Type B pancreatic cell (in vitro differentiated cells): Measurements from ENCODE around the gene MYEOV. TPM values are rescaled to one million over a fixed set of nuclear protein-coding genes. Genes with fewer than 3 reads are reported as not detected.

Experiments used
- DNase-seq: peaks from one replicate; pipeline ENCODE4 v3.0.0; 2021; ENCODE audit warnings: mixed read lengths; ENCODE audit not compliant: unreplicated experiment; ENCODE audit errors: extremely low spot score
- H3K27ac Mint-ChIP-seq: 2 replicates; pipeline ENCODE4 v1.8.0; 2021; ENCODE audit warnings: mild to moderate bottlenecking, mixed read lengths
- H3K27me3 Mint-ChIP-seq: 2 replicates; pipeline ENCODE4 v1.8.0; 2021; ENCODE audit warnings: mixed read lengths
- H3K36me3 Mint-ChIP-seq: 2 replicates; pipeline ENCODE4 v1.8.0; 2021; ENCODE audit warnings: mixed read lengths
- H3K4me1 Mint-ChIP-seq: one replicate; pipeline ENCODE4 v1.8.0; 2021; ENCODE audit warnings: mixed read lengths; ENCODE audit not compliant: unreplicated experiment
- H3K4me3 Mint-ChIP-seq: 2 replicates; pipeline ENCODE4 v1.8.0; 2021; ENCODE audit warnings: mild to moderate bottlenecking, mixed read lengths
- H3K9me3 Mint-ChIP-seq: 2 replicates; pipeline ENCODE4 v1.8.0; 2021; ENCODE audit warnings: mixed read lengths
- total RNA-seq: library from RNA; stranded (reverse); gene quantifications from 2 replicates; pipeline ENCODE4 v1.2.1, GENCODE V29; 2021; ENCODE audit warnings: low replicate concordance
- TF ChIP-seq, protein P1 (sequence below): fragments of 200-600 bp; sonication (generic); conservative IDR thresholded peaks from 2 replicates; pipeline ENCODE4 v1.5.0; 2021; ENCODE audit warnings: antibody characterized with exemption, mild to moderate bottlenecking

MYEOV gene
- total RNA-seq, 1 donor from 2014 or later: 4.1 TPM

- TF ChIP-seq, protein P1, sequence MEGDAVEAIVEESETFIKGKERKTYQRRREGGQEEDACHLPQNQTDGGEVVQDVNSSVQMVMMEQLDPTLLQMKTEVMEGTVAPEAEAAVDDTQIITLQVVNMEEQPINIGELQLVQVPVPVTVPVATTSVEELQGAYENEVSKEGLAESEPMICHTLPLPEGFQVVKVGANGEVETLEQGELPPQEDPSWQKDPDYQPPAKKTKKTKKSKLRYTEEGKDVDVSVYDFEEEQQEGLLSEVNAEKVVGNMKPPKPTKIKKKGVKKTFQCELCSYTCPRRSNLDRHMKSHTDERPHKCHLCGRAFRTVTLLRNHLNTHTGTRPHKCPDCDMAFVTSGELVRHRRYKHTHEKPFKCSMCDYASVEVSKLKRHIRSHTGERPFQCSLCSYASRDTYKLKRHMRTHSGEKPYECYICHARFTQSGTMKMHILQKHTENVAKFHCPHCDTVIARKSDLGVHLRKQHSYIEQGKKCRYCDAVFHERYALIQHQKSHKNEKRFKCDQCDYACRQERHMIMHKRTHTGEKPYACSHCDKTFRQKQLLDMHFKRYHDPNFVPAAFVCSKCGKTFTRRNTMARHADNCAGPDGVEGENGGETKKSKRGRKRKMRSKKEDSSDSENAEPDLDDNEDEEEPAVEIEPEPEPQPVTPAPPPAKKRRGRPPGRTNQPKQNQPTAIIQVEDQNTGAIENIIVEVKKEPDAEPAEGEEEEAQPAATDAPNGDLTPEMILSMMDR: no peak
- Mint-ChIP-seq H3K4me1 (peaks cover 17% of the 10 kb centered on the region), H3K9me3 (peaks cover 4% of the 10 kb centered on the region), H3K27ac (no peak overlapping the region), H3K27me3 (peaks cover 4% of the 10 kb centered on the region), H3K36me3 (no peaks in the 10 kb centered on the region), H3K4me3 (no peak overlapping the region)
- DNase-seq: no peak
Measured at GRCh38 chr11:69304686-69305085, 10.7 kb downstream of the MYEOV start.

DNA sequence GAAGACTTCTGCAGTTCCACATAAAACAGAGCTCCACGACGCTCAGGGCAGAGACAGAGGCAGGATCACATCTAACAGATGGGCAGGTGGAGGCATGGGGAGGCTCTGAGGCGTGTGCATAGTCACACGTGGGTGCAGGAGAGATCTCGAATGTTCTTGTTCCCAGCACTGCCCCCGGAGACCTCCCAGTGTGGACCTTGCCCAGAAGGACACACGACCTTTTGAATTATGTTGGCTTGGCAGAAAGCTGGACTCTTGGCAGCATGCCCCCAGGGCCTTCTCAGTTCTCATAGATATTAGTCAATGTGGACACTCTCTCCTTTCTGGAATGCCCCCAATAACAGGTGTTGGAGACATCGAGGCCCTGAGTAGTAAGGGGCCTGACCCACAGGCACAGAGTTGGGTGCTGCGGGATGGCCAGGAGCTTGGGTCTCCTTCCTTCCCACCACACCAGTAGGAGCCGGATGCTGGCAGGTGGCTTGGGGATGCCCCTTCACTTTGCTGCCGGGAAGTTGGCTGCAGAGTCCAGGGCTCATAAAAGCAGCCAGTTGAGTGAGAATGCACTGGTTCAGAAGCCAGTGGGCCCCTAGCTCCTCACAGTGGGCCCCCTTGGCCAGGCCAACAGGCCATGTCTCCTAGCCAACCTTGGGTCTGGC, 12.1 kb downstream of the MYEOV start:
- Mint-ChIP-seq H3K4me1 (peaks cover 17% of the 10 kb centered on the region), H3K9me3 (no peaks in the 10 kb centered on the region), H3K27ac (no peak overlapping the region), H3K27me3 (peaks cover 7% of the 10 kb centered on the region), H3K36me3 (no peaks in the 10 kb centered on the region), H3K4me3 (no peak overlapping the region)
- TF ChIP-seq, protein P1: no peak
- no peak for DNase-seq

- peaks cover 7% of the 10 kb centered on the region for H3K27me3 Mint-ChIP-seq
- TF ChIP-seq, protein P1: no peak
- H3K36me3 Mint-ChIP-seq: no peaks in the 10 kb centered on the region
- no peak for DNase-seq
- H3K9me3 Mint-ChIP-seq: no peaks in the 10 kb centered on the region
- H3K4me3 Mint-ChIP-seq: no peak overlapping the region
- peaks cover 19% of the 10 kb centered on the region for H3K4me1 Mint-ChIP-seq
- H3K27ac Mint-ChIP-seq: no peak overlapping the region
Measured at GRCh38 chr11:69306821-69307220, 12.9 kb downstream of the MYEOV start.

GRCh38 chr11:69307421-69307820, 13.5 kb downstream of the MYEOV start:
- H3K9me3 Mint-ChIP-seq: no peaks in the 10 kb centered on the region
- no peak overlapping the region for H3K27ac Mint-ChIP-seq
- H3K4me1 Mint-ChIP-seq: peaks cover 22% of the 10 kb centered on the region
- H3K27me3 Mint-ChIP-seq: peaks cover 7% of the 10 kb centered on the region
- TF ChIP-seq, protein P1: no peak
- no peak overlapping the region for H3K4me3 Mint-ChIP-seq
- DNase-seq: no peak
- H3K36me3 Mint-ChIP-seq: no peaks in the 10 kb centered on the region

DNA sequence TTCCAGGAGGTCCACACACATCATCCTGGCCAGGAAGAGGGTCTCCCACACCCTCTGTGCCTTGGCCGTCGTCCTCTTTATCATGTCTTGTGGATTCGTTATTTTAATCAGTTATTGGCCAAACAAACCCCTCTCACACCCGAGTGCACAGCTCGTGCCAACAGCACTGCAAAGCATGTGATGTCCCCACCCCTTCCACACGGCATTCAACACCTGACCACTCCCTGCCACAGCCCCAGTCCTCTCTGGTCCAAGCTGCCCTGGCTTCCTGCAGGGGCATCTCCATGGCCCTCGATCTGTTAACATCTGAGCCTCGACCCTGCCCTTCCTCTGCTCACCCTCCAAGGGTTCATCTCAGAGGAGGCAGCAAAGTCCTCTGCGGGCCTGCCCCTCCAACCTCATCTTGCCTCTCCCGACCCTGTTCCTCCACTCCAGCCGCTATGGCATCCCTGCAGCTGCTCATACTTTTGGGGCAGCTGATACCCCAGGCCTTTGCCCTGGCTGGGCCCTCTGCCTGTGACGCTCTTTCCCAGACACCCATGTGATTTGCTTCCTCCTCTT, 14.0 kb downstream of the MYEOV start:
- Mint-ChIP-seq H3K36me3 (no peaks in the 10 kb centered on the region), H3K27ac (no peak overlapping the region), H3K9me3 (no peaks in the 10 kb centered on the region), H3K4me1 (peaks cover 18% of the 10 kb centered on the region), H3K27me3 (peaks cover 7% of the 10 kb centered on the region), H3K4me3 (no peak overlapping the region)
- TF ChIP-seq, protein P1: no peak
- DNase-seq: no peak
